OCI-LY3 (cell line): Measurements from ENCODE around the gene RPS21.

Experiments
- H2AFZ ChIP-seq: fragments of 200-600, 300-600 bp; shearing (Covaris generic); 2 replicates; pipeline ENCODE4 v1.6.0; 2014; ENCODE audit warnings: antibody characterized with exemption, low read depth, low read length
- H3K27ac ChIP-seq: fragments of 200-600, 300-600 bp; sonication (generic); 2 replicates; pipeline ENCODE4 v1.5.1; 2014; ENCODE audit warnings: mild to moderate bottlenecking, low read length, moderate library complexity, mixed read lengths
- H3K27me3 ChIP-seq: fragments of 200-600, 300-600 bp; sonication (generic); 2 replicates; pipeline ENCODE4 v1.6.1; 2014; ENCODE audit warnings: low read depth, low read length, mixed read lengths
- H3K36me3 ChIP-seq: fragments of 200-600, 300-600 bp; sonication (generic); replicated peaks from 2 replicates; pipeline ENCODE3; 2014; ENCODE audit warnings: low read depth, low read length, mixed read lengths
- H3K4me1 ChIP-seq: fragments of 300-600, 200-600 bp; sonication (generic); 2 replicates; pipeline ENCODE4 v1.6.1; 2014; ENCODE audit warnings: low read length, mixed read lengths
- H3K4me2 ChIP-seq: fragments of 200-600, 300-600 bp; sonication (generic); 2 replicates; pipeline ENCODE4 v1.6.1; 2014; ENCODE audit warnings: low read length, mixed read lengths
- H3K4me3 ChIP-seq: fragments of 300-600, 200-600 bp; sonication (generic); 2 replicates; pipeline ENCODE4 v1.5.1; 2014; ENCODE audit warnings: antibody characterized with exemption, mild to moderate bottlenecking, low read length, moderate library complexity
- H3K79me2 ChIP-seq: fragments of 300-600, 200-600 bp; shearing (Covaris generic); 2 replicates; pipeline ENCODE4 v1.6.1; 2014; ENCODE audit warnings: mild to moderate bottlenecking, low read length, mixed read lengths
- H3K9ac ChIP-seq: fragments of 300-600, 200-600 bp; shearing (Covaris generic); 2 replicates; pipeline ENCODE4 v1.6.0; 2014; ENCODE audit warnings: mild to moderate bottlenecking, low read length, moderate library complexity
- H3K9me3 ChIP-seq: fragments of 200-600, 300-600 bp; shearing (Covaris generic); 2 replicates; pipeline ENCODE4 v1.6.1; 2014; ENCODE audit warnings: low read length, mixed read lengths; ENCODE audit not compliant: insufficient read depth
- H4K20me1 ChIP-seq: fragments of 200-600, 300-600 bp; sonication (generic); 2 replicates; pipeline ENCODE4 v1.6.1; 2016; ENCODE audit warnings: low read length, mixed read lengths; ENCODE audit not compliant: insufficient read depth
- EZH2phosphoT487 ChIP-seq: fragments of 200-600 bp; shearing (Covaris generic); IDR thresholded peaks from 2 replicates; pipeline ENCODE4 v1.6.1; 2018; ENCODE audit warnings: antibody characterized with exemption, mixed run types, low read depth
- TF ChIP-seq, protein P1 (sequence below): fragments of 200-600, 300-600 bp; sonication (generic); IDR thresholded peaks from 2 replicates; pipeline ENCODE4 v1.5.1; 2014; ENCODE audit warnings: antibody characterized with exemption, low read length, low read depth

The RPS21 gene

DNA sequence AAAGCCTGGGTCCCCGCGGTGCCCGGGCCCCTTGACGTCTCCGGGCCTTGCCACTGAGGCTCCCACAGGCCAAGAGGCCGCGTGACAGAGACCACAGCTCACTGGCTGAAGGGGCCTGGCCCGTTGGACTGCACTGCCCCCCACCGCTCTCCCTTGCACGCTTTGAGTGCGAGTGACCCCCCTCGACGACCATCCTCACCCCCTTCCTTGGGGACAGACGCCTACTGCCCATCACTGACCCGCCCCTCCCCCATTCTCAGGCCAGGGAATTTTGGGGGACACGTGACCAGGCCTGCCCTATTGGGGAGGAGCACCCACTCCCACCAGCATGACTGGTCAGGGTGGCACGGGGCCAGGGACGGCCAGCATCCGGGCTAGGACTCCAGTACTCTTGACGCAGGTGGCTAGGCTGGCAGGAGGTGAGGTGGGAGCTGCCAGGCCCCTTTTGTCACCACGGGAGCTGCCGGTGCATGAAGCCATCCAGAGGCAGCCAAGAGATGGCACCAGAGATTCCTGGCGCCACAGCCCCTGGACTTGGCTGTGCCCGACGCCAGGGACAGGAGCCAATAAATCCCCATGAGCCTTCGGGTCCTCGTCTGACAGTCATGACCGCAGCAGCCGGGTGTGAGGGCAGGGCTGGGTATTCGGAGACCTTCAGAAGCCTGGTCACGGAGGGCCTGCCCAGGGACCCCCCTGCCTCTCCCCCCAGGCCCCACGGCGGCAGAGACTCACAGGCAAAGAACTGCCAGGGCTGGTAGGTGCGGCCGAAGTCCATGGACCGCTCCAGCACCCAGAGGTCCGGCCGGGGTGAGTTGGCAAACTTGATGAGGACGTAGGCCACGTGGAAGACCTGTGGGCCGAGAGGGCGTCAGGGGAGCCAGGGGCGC, 34.3 kb upstream of the RPS21 start:
- no peak for TF ChIP-seq EZH2phosphoT487
- TF ChIP-seq, protein P1, sequence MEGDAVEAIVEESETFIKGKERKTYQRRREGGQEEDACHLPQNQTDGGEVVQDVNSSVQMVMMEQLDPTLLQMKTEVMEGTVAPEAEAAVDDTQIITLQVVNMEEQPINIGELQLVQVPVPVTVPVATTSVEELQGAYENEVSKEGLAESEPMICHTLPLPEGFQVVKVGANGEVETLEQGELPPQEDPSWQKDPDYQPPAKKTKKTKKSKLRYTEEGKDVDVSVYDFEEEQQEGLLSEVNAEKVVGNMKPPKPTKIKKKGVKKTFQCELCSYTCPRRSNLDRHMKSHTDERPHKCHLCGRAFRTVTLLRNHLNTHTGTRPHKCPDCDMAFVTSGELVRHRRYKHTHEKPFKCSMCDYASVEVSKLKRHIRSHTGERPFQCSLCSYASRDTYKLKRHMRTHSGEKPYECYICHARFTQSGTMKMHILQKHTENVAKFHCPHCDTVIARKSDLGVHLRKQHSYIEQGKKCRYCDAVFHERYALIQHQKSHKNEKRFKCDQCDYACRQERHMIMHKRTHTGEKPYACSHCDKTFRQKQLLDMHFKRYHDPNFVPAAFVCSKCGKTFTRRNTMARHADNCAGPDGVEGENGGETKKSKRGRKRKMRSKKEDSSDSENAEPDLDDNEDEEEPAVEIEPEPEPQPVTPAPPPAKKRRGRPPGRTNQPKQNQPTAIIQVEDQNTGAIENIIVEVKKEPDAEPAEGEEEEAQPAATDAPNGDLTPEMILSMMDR: no peak
- H3K36me3 ChIP-seq: peaks cover 2% of the 10 kb centered on the region
- H4K20me1 ChIP-seq: peaks cover under 1% of the 10 kb centered on the region; the same call in 1 of the 2 replicates
- H3K9me3 ChIP-seq: no peaks in the 10 kb centered on the region
- no peaks in the 10 kb centered on the region for H3K27me3 ChIP-seq
- no peak overlapping the region for H3K4me3 ChIP-seq
- H3K79me2 ChIP-seq: no peaks in the 10 kb centered on the region
- no peak overlapping the region for H3K4me2 ChIP-seq
- no peak overlapping the region for H3K27ac ChIP-seq
- H2AFZ ChIP-seq: no peak overlapping the region
- no peaks in the 10 kb centered on the region for H3K4me1 ChIP-seq
- no peak overlapping the region for H3K9ac ChIP-seq

- Histone ChIP-seq H3K9ac (no peak overlapping the region), H3K4me1 (no peaks in the 10 kb centered on the region), H2AFZ (no peak overlapping the region), H3K27ac (no peak overlapping the region), H3K79me2 (no peaks in the 10 kb centered on the region), H3K27me3 (no peaks in the 10 kb centered on the region), H3K9me3 (no peaks in the 10 kb centered on the region), H3K4me3 (no peak overlapping the region), H3K4me2 (no peak overlapping the region), H4K20me1 (peaks cover 3% of the 10 kb centered on the region; the same call in 1 of the 2 replicates), H3K36me3 (peaks cover 2% of the 10 kb centered on the region)
- TF ChIP-seq, protein P1: no peak
- TF ChIP-seq EZH2phosphoT487: no peak
These were observed 33.4 kb upstream of the RPS21 start for GRCh38 chr20:62353289-62354030.

- TF ChIP-seq, protein P1: no peak
- TF ChIP-seq EZH2phosphoT487: no peak
- no peak overlapping the region for H3K27ac ChIP-seq
- peaks cover 1% of the 10 kb centered on the region for H3K36me3 ChIP-seq
- peaks cover 3% of the 10 kb centered on the region; the same call in 1 of the 2 replicates for H4K20me1 ChIP-seq
- no peak overlapping the region for H3K9ac ChIP-seq
- no peaks in the 10 kb centered on the region for H3K9me3 ChIP-seq
- no peaks in the 10 kb centered on the region for H3K27me3 ChIP-seq
- H3K4me1 ChIP-seq: no peaks in the 10 kb centered on the region
- no peaks in the 10 kb centered on the region for H3K79me2 ChIP-seq
- H3K4me3 ChIP-seq: no peak overlapping the region
- no peak overlapping the region for H2AFZ ChIP-seq
- no peak overlapping the region for H3K4me2 ChIP-seq
These were observed 32.7 kb upstream of the RPS21 start for GRCh38 chr20:62354031-62354808.
